Measurements from ENCODE around the gene ABR.
A peak's percentile ranks its signal among the peaks of the same experiment; 100 is the strongest.

The ABR gene

DNA sequence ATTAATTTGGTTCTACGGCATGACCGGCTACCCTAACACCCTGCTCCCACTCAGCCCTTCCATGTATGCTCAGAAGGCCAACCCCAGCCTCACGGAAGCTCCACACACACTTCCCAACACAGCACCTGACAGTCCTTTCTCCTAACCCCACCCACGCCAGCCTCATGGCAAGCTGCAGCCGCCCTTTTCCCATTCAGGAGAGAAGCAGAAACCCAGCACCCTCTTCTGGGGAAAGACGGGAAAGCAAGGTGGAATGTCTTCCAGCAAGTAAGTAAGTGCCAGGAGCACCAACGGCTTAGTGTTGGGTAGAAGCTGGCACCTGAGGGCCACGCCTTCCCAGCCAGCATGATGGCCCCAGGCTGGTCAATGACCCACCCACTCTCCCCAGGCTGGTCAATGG is 32.1 kb downstream of the ABR start:
- DNase-seq (peak; percentile 13), ATAC-seq (ENCODE audit: insufficient read depth, low read depth) (no peak)
- no peaks in the 10 kb centered on the region for H3K9me3 ChIP-seq (ENCODE audit: insufficient read depth, low read length, severe bottlenecking)
- no peaks in the 10 kb centered on the region for H3K4me1 ChIP-seq (ENCODE audit: insufficient read depth, low read length)
- H3K79me2 ChIP-seq (ENCODE audit: insufficient read depth, low read length) = no peaks in the 10 kb centered on the region
- H3K4me3 ChIP-seq (ENCODE audit: low read depth in 1 of 2, low read length in 2 of 2) = no peak overlapping the region
- H3K9ac ChIP-seq (ENCODE audit: low read depth, low read length) = no peak overlapping the region
- TF ChIP-seq, protein P1, sequence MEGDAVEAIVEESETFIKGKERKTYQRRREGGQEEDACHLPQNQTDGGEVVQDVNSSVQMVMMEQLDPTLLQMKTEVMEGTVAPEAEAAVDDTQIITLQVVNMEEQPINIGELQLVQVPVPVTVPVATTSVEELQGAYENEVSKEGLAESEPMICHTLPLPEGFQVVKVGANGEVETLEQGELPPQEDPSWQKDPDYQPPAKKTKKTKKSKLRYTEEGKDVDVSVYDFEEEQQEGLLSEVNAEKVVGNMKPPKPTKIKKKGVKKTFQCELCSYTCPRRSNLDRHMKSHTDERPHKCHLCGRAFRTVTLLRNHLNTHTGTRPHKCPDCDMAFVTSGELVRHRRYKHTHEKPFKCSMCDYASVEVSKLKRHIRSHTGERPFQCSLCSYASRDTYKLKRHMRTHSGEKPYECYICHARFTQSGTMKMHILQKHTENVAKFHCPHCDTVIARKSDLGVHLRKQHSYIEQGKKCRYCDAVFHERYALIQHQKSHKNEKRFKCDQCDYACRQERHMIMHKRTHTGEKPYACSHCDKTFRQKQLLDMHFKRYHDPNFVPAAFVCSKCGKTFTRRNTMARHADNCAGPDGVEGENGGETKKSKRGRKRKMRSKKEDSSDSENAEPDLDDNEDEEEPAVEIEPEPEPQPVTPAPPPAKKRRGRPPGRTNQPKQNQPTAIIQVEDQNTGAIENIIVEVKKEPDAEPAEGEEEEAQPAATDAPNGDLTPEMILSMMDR (IDR thresholded peaks at IDR 0.05; ENCODE audit: borderline replicate concordance, extremely low read depth, low read length, poor library complexity, severe bottlenecking) = peak; percentile 32
- no peak for TF ChIP-seq EZH2 (IDR thresholded peaks at IDR 0.05; ENCODE audit: borderline replicate concordance, low read depth, low read length, severe bottlenecking)
- H3K36me3 ChIP-seq (ENCODE audit: insufficient read depth, low read length) = no peaks in the 10 kb centered on the region
- no peak overlapping the region for H3K4me2 ChIP-seq (ENCODE audit: insufficient read depth, low read length)
- no peaks in the 10 kb centered on the region for H4K20me1 ChIP-seq (ENCODE audit: insufficient read depth, low read length)
- H3K27me3 ChIP-seq (ENCODE audit: insufficient read depth, low read length, poor library complexity) = no peaks in the 10 kb centered on the region
- H3K27ac ChIP-seq (ENCODE audit: low read length) = no peak overlapping the region
- no peak overlapping the region for H2AFZ ChIP-seq (ENCODE audit: low read depth, low read length)

DNA sequence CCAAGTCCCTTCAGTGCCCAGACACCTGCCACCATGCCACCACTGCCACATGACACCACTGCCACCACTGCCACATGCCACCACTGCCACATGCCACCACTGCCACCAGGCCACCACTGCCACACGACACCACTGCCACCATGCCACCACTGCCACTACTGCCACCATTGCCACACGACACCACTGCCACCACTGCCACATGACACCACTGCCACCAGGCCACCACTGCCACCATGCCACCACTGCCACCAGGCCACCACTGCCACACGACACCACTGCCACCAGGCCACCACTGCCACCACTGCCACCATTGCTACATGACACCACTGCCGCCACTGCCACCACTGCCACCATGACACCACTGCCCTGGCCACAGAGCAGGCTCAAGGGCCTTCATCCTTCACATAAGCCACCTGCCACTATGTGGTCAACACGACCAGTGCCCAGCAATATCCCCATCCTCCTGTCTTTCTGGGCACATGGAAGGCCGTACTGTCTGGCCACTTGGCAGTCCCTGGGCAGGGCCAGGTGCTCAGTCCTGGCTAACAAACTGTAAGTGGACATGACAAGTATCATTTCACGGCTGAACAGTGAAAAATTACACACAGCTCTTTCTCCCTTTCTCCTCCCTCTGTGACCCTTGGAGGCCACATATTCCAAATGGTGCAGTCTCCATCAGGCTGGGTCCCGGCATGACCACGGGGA is 33.1 kb downstream of the ABR start:
- DNase-seq = no peak
- Histone ChIP-seq H3K9me3 (ENCODE audit: insufficient read depth, low read length, severe bottlenecking) (no peaks in the 10 kb centered on the region), H3K9ac (ENCODE audit: low read depth, low read length) (no peak overlapping the region), H2AFZ (ENCODE audit: low read depth, low read length) (no peak overlapping the region), H3K36me3 (ENCODE audit: insufficient read depth, low read length) (no peaks in the 10 kb centered on the region), H4K20me1 (ENCODE audit: insufficient read depth, low read length) (no peaks in the 10 kb centered on the region), H3K4me3 (ENCODE audit: low read depth in 1 of 2, low read length in 2 of 2) (no peak overlapping the region), H3K4me1 (ENCODE audit: insufficient read depth, low read length) (no peaks in the 10 kb centered on the region), H3K4me2 (ENCODE audit: insufficient read depth, low read length) (no peak overlapping the region), H3K79me2 (ENCODE audit: insufficient read depth, low read length) (no peaks in the 10 kb centered on the region), H3K27ac (ENCODE audit: low read length) (no peak overlapping the region), H3K27me3 (ENCODE audit: insufficient read depth, low read length, poor library complexity) (no peaks in the 10 kb centered on the region)
- no peak for TF ChIP-seq EZH2 (IDR thresholded peaks at IDR 0.05; ENCODE audit: borderline replicate concordance, low read depth, low read length, severe bottlenecking)
- TF ChIP-seq, protein P1 (IDR thresholded peaks at IDR 0.05; ENCODE audit: borderline replicate concordance, extremely low read depth, low read length, poor library complexity, severe bottlenecking) = no peak
- ATAC-seq (ENCODE audit: insufficient read depth, low read depth) = no peak

DNA sequence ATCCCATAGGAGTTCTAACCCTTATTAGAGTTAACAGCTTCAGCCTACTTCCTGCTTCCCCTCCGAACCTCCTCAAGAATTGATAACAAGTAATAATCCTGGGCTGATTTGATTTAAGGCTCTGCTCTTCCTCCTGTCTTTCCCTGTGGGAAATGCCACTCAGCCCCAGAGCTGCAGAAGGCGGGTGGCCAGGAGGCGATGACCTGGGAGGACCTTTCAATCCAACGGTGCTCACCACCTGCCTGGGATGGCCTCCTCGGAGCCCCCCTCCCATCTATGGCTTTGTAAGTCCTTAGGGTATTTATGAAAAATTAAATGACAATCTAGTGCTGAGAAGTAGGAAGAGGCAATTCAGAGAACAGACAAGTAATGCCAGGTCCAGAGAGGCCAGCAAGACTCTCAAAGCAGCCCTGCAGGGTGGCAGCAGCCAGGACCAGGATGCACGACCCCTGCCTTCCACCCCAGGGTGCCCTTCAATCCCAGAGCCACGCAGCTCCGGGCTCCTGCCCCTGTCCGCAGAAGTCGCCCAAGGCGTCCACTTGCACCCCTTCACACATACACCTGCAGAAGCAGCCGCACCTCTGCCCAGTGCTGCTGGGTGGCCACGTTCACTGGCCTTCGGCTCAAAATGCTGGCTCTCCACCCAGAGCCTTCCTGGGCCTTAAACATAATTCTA is 34.3 kb downstream of the ABR start:
- Histone ChIP-seq H3K9ac (ENCODE audit: low read depth, low read length) (no peak overlapping the region), H3K27me3 (ENCODE audit: insufficient read depth, low read length, poor library complexity) (no peaks in the 10 kb centered on the region), H3K4me3 (ENCODE audit: low read depth in 1 of 2, low read length in 2 of 2) (no peak overlapping the region), H3K27ac (ENCODE audit: low read length) (no peak overlapping the region), H3K36me3 (ENCODE audit: insufficient read depth, low read length) (no peaks in the 10 kb centered on the region), H3K9me3 (ENCODE audit: insufficient read depth, low read length, severe bottlenecking) (no peaks in the 10 kb centered on the region), H4K20me1 (ENCODE audit: insufficient read depth, low read length) (no peaks in the 10 kb centered on the region), H3K79me2 (ENCODE audit: insufficient read depth, low read length) (no peaks in the 10 kb centered on the region), H3K4me2 (ENCODE audit: insufficient read depth, low read length) (no peak overlapping the region), H3K4me1 (ENCODE audit: insufficient read depth, low read length) (no peaks in the 10 kb centered on the region), H2AFZ (ENCODE audit: low read depth, low read length) (no peak overlapping the region)
- DNase-seq = no peak
- TF ChIP-seq, protein P1 (IDR thresholded peaks at IDR 0.05; ENCODE audit: borderline replicate concordance, extremely low read depth, low read length, poor library complexity, severe bottlenecking) = no peak
- TF ChIP-seq EZH2 (IDR thresholded peaks at IDR 0.05; ENCODE audit: borderline replicate concordance, low read depth, low read length, severe bottlenecking) = no peak
- ATAC-seq (ENCODE audit: insufficient read depth, low read depth) = no peak

Measured in DND-41 (cell line).